Choroid plexus epithelial cell (primary cell): ENCODE data around the gene NDUFA11.
"Not testable (repeated sequence)": the region's sequence is repeated elsewhere in the genome, so short reads cannot be mapped to it uniquely, and the experiment has no call there.

Source experiments
- DNase-seq: peaks from one replicate; pipeline ENCODE4 v3.0.0-alpha.2; 2010; ENCODE audit warnings: low read depth
- H3K4me3 ChIP-seq: 2 replicates; pipeline ENCODE4 v1.5.1; 2011; ENCODE audit warnings: low read depth, mild to moderate bottlenecking, control low read depth, low read length, moderate library complexity
- CTCF ChIP-seq: conservative IDR thresholded peaks from 2 replicates; pipeline ENCODE4 v1.5.1; 2011; ENCODE audit warnings: low read depth, mild to moderate bottlenecking, control low read depth, inconsistent platforms, low read length, moderate library complexity

NDUFA11 gene

GRCh38 chr19:5891572-5891937 lies 12.0 kb downstream of the NDUFA11 start:
- H3K4me3 ChIP-seq = no peak overlapping the region
- no peak for TF ChIP-seq CTCF
- no peak for DNase-seq

- no peak for DNase-seq
- no peak overlapping the region for H3K4me3 ChIP-seq
- TF ChIP-seq CTCF = no peak
These were observed 13.5 kb downstream of the NDUFA11 start for GRCh38 chr19:5890099-5890498.

GRCh38 chr19:5889288-5889971 lies 14.2 kb downstream of the NDUFA11 start:
- no peak for TF ChIP-seq CTCF
- DNase-seq = peak; percentile 45
- H3K4me3 ChIP-seq = no peak overlapping the region

- H3K4me3 ChIP-seq, DNase-seq: not testable (repeated sequence)
These were observed 19.4 kb downstream of the NDUFA11 start for GRCh38 chr19:5884065-5884811.

GRCh38 chr19:5883157-5883873 lies 20.3 kb downstream of the NDUFA11 start:
- H3K4me3 ChIP-seq, DNase-seq: not testable (repeated sequence)

- peak; percentile 28 for DNase-seq
- H3K4me3 ChIP-seq = no peak overlapping the region
- TF ChIP-seq CTCF = no peak
These were observed 21.1 kb downstream of the NDUFA11 start for GRCh38 chr19:5882421-5882968.

GRCh38 chr19:5881543-5882299 lies 21.9 kb downstream of the NDUFA11 start:
- H3K4me3 ChIP-seq = no peak overlapping the region
- TF ChIP-seq CTCF = no peak
- no peak for DNase-seq
